ENCODE measurements around the gene EPB41L3.

GRCh38 chr18:5415665-5416064, 128.1 kb downstream of the EPB41L3 start:
- TF ChIP-seq CTCF (IDR thresholded peaks at IDR 0.05) (no peak), EP300 (IDR thresholded peaks at IDR 0.05) (no peak), NR3C1 (IDR thresholded peaks at IDR 0.05) (no peak), RFX5 (IDR thresholded peaks at IDR 0.05) (no peak), NPAS2 (CRISPR knock-in tag; IDR thresholded peaks at IDR 0.05; ENCODE audit: borderline replicate concordance) (no peak), MAFK (IDR thresholded peaks at IDR 0.05; ENCODE audit: partially characterized antibody) (no peak), POLR2A (IDR thresholded peaks at IDR 0.05; ENCODE audit: low read length) (no peak), CEBPB (IDR thresholded peaks at IDR 0.05) (no peak), JUN (IDR thresholded peaks at IDR 0.05) (no peak), PBX3 (IDR thresholded peaks at IDR 0.05) (no peak), RAD21 (conservative IDR thresholded peaks at IDR 0.05 in 1 of 2, IDR thresholded peaks at IDR 0.05 in 1 of 2) (no peak), ZFP36 (IDR thresholded peaks at IDR 0.05; ENCODE audit: borderline replicate concordance, partially characterized antibody) (no peak), BCL3 (IDR thresholded peaks at IDR 0.05) (no peak)

Measured in A549 (cell line).